IPS DF 6.9 (cell line): ENCODE measurements around the gene HOXA5.

Experiments
- DNase-seq: peaks from one replicate; pipeline ENCODE4 v3.0.0-alpha.2; 2013; ENCODE audit warnings: low read depth, low spot score
- H3K27ac ChIP-seq: one replicate; pipeline ENCODE4 v1.5.1; 2013; ENCODE audit warnings: low read length, control low read depth
- H3K27me3 ChIP-seq: 2 replicates; pipeline ENCODE4 v1.6.1; 2013; ENCODE audit warnings: mild to moderate bottlenecking, low read length; ENCODE audit not compliant: control insufficient read depth, insufficient read depth
- H3K36me3 ChIP-seq: 2 replicates; pipeline ENCODE4 v1.6.1; 2013; ENCODE audit warnings: low read length; ENCODE audit not compliant: control insufficient read depth, insufficient read depth
- H3K4me1 ChIP-seq: 2 replicates; pipeline ENCODE4 v1.6.1; 2013; ENCODE audit warnings: low read length; ENCODE audit not compliant: control insufficient read depth, insufficient read depth
- H3K4me3 ChIP-seq: 2 replicates; pipeline ENCODE4 v1.5.1; 2013; ENCODE audit warnings: mild to moderate bottlenecking, low read length
- H3K9me3 ChIP-seq: 2 replicates; pipeline ENCODE4 v1.6.1; 2013; ENCODE audit warnings: low read length, inconsistent platforms; ENCODE audit not compliant: control insufficient read depth, insufficient read depth
- WGBS: extraction: QIAGEN DNeasy Blood & Tissue Kit; methylation state at CpG from one replicate; pipeline ENCODE4 v1.1.7; 2013; ENCODE audit warnings: mixed read lengths, missing lambda C conversion rate; ENCODE audit not compliant: insufficient read length, insufficient coverage; 5-methylcytosine and 5-hydroxymethylcytosine counted together

Gene HOXA5

GRCh38 chr7:27180431-27181420, 37.2 kb upstream of the HOXA5 start:
- Histone ChIP-seq H3K4me1 (peaks cover 3% of the 10 kb centered on the region), H3K36me3 (no peaks in the 10 kb centered on the region), H3K27me3 (peaks cover 97% of the 10 kb centered on the region), H3K27ac (no peak overlapping the region), H3K9me3 (no peaks in the 10 kb centered on the region), H3K4me3 (no peak overlapping the region)
- no CpG with 5 or more reads among the region's 12 CpGs for WGBS
- DNase-seq: no peak

GRCh38 chr7:27179503-27180430, 36.3 kb upstream of the HOXA5 start:
- Histone ChIP-seq H3K27me3 (peaks cover 97% of the 10 kb centered on the region), H3K4me3 (no peak overlapping the region), H3K4me1 (peaks cover 1% of the 10 kb centered on the region; the same call in 1 of the 2 replicates), H3K9me3 (no peaks in the 10 kb centered on the region), H3K36me3 (no peaks in the 10 kb centered on the region), H3K27ac (no peak overlapping the region)
- WGBS: no CpG with 5 or more reads among the region's 56 CpGs
- DNase-seq: no peak

GRCh38 chr7:27179030-27179429, 35.5 kb upstream of the HOXA5 start:
- no CpG with 5 or more reads among the region's 14 CpGs for WGBS

GRCh38 chr7:27178366-27178765, 34.9 kb upstream of the HOXA5 start:
- H3K27me3 ChIP-seq: peaks cover 98% of the 10 kb centered on the region
- H3K4me1 ChIP-seq: peaks cover 2% of the 10 kb centered on the region; the same call in 1 of the 2 replicates
- no peaks in the 10 kb centered on the region for H3K36me3 ChIP-seq
- no CpG with 5 or more reads among the region's 6 CpGs for WGBS
- no peak overlapping the region for H3K4me3 ChIP-seq
- no peak overlapping the region for H3K27ac ChIP-seq
- DNase-seq: no peak
- no peaks in the 10 kb centered on the region for H3K9me3 ChIP-seq

More at GRCh38 chr7:27179030-27179429, 35.5 kb upstream of the HOXA5 start:
- no peaks in the 10 kb centered on the region for H3K36me3 ChIP-seq
- H3K4me3 ChIP-seq: no peak overlapping the region
- no peak overlapping the region for H3K27ac ChIP-seq
- peaks cover 1% of the 10 kb centered on the region; the same call in 1 of the 2 replicates for H3K4me1 ChIP-seq
- DNase-seq: no peak
- no peaks in the 10 kb centered on the region for H3K9me3 ChIP-seq
- peaks cover 98% of the 10 kb centered on the region for H3K27me3 ChIP-seq

GRCh38 chr7:27177795-27178320, 34.4 kb upstream of the HOXA5 start:
- no peak for DNase-seq
- H3K27me3 ChIP-seq: peaks cover 98% of the 10 kb centered on the region
- no peak overlapping the region for H3K4me3 ChIP-seq
- no peaks in the 10 kb centered on the region for H3K36me3 ChIP-seq
- no peak overlapping the region for H3K27ac ChIP-seq
- peaks cover 4% of the 10 kb centered on the region; the same call in 1 of the 2 replicates for H3K4me1 ChIP-seq
- no CpG with 5 or more reads among the region's 5 CpGs for WGBS
- H3K9me3 ChIP-seq: no peaks in the 10 kb centered on the region

- Histone ChIP-seq H3K4me1 (peaks cover 4% of the 10 kb centered on the region; the same call in 1 of the 2 replicates), H3K9me3 (no peaks in the 10 kb centered on the region), H3K4me3 (no peak overlapping the region), H3K27me3 (peaks cover 98% of the 10 kb centered on the region), H3K27ac (no peak overlapping the region), H3K36me3 (no peaks in the 10 kb centered on the region)
- WGBS: no CpG with 5 or more reads among the region's 22 CpGs
- no peak for DNase-seq
Measured at GRCh38 chr7:27176962-27177794, 33.7 kb upstream of the HOXA5 start.

- no CpG with 5 or more reads among the region's 3 CpGs for WGBS
- Histone ChIP-seq H3K27ac (no peak overlapping the region), H3K4me3 (no peak overlapping the region), H3K36me3 (no peaks in the 10 kb centered on the region), H3K27me3 (peaks cover 98% of the 10 kb centered on the region), H3K9me3 (no peaks in the 10 kb centered on the region), H3K4me1 (peaks cover 4% of the 10 kb centered on the region; the same call in 1 of the 2 replicates)
- DNase-seq: no peak
Measured at GRCh38 chr7:27176524-27176845, 33.0 kb upstream of the HOXA5 start.

- no CpG with 5 or more reads among the region's 40 CpGs for WGBS
- Histone ChIP-seq H3K9me3 (no peaks in the 10 kb centered on the region), H3K27me3 (peaks cover 97% of the 10 kb centered on the region), H3K36me3 (no peaks in the 10 kb centered on the region), H3K27ac (no peak overlapping the region), H3K4me3 (no peak overlapping the region), H3K4me1 (peaks cover 4% of the 10 kb centered on the region; the same call in 1 of the 2 replicates)
- no peak for DNase-seq
Measured at GRCh38 chr7:27175626-27176523, 32.4 kb upstream of the HOXA5 start.
